Measurements from ENCODE around the gene CPA1.

DNA sequence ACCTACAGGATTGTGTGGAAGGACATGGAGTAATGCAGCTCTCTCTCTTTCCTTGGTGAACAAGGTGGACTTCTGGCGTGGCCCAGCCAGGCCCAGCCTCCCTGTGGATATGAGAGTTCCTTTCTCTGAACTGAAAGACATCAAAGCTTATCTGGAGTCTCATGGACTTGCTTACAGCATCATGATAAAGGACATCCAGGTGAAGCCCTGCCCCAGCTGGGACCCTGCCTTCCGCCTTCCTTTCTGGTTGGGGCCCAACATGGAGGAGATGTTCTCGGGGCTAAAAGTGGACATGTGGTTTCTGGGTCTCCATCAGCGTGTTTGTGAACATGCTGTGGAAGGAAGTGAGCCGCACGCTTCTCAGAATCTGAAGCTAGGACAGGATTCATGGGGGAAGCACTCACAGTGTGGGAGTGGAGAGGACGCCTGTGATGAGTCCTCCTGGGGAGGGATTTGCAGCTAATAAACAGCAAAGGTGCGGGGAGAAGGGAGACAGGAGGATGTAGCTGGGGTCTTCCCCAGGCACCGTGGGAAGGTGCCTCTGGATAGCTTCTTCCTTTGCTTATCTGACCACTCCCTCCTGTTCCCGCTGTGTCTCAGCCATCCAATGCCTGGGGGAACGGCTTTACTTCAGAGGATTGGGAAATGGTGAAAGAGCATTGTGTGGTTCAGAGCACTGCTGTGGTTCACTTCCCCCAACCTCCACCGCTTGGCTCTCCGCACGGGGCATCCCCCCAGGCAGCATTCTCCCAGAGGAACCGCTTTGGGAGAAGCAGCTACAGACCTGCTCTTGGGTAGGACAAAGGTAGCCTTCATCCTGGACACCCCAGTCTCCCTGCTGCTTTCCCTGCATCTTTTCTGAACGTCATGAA is 30.1 kb upstream of the CPA1 start:
- no peak for TF ChIP-seq CTCF (IDR thresholded peaks at IDR 0.05)
- no peak for TF ChIP-seq POLR2A (IDR thresholded peaks at IDR 0.05)

All from esophagus squamous epithelium (tissue), 4 donors.